Cardiac muscle cell (in vitro differentiated cells and primary cell): ENCODE data around the gene CHD3. TPM values are rescaled to one million over a fixed set of nuclear protein-coding genes. Genes with fewer than 3 reads are reported as not detected.
A peak's percentile ranks its signal among the peaks of the same experiment; 100 is the strongest.

Source experiments
- DNase-seq, 2 donors: peaks; one replicate each; pipeline versions ENCODE4 v3.0.0 to v3.0.0-alpha.2; 2010 to 2017; ENCODE audit warnings: low read depth in 1 of 2, low spot score in 1 of 2
- H3K27ac ChIP-seq: fragments of 200-600 bp; sonication (generic); 2 replicates; pipeline ENCODE4 v1.5.1; 2016
- H3K27me3 ChIP-seq: fragments of 200-600 bp; sonication (generic); 2 replicates; pipeline ENCODE4 v1.6.0; 2016; ENCODE audit warnings: control low read depth
- H3K36me3 ChIP-seq: fragments of 200-600 bp; sonication (generic); 2 replicates; pipeline ENCODE4 v1.5.1; 2016; ENCODE audit warnings: control low read depth
- H3K4me1 ChIP-seq: fragments of 200-600 bp; sonication (generic); 2 replicates; pipeline ENCODE4 v1.8.1; 2017; ENCODE audit warnings: low read depth, mild to moderate bottlenecking, mixed run types
- H3K4me3 ChIP-seq: fragments of 200-600 bp; sonication (generic); 2 replicates; pipeline ENCODE4 v1.5.1; 2016; ENCODE audit warnings: mild to moderate bottlenecking
- H3K9me3 ChIP-seq: fragments of 200-600 bp; sonication (generic); 2 replicates; pipeline ENCODE4 v1.5.1; 2017; ENCODE audit warnings: low read depth, mild to moderate bottlenecking, control low read depth
- polyA plus RNA-seq: library from polyadenylated mRNA; unstranded; fragments of >200 nt; fragmentation: Nextera tagmentation; extraction: Ambion mirVana; gene quantifications from 2 replicates; pipeline ENCODE4 v1.2.1, GENCODE V29; 2016
- total RNA-seq: library from RNA; depleted of rRNA; stranded (reverse); fragments of >200 nt; gene quantifications from 2 replicates; pipeline ENCODE4 v1.2.3, GENCODE V29; 2016
- TF ChIP-seq, protein P1 (sequence below): IDR thresholded peaks from 2 replicates; pipeline ENCODE4 v1.5.1; 2012; ENCODE audit warnings: low read depth, mild to moderate bottlenecking, low read length

Gene CHD3
- total and polyA plus RNA-seq, 2 experiments from 2014 or later, result 15.9 to 64.7 TPM

GRCh38 chr17:7841396-7841914 is 47.1 kb upstream of the CHD3 start:
- peaks cover 29% of the 10 kb centered on the region for H3K4me1 ChIP-seq
- H3K36me3 ChIP-seq, result peaks cover 12% of the 10 kb centered on the region
- DNase-seq, result peak; percentile 52 to 94
- H3K9me3 ChIP-seq, result no peaks in the 10 kb centered on the region
- TF ChIP-seq, protein P1, sequence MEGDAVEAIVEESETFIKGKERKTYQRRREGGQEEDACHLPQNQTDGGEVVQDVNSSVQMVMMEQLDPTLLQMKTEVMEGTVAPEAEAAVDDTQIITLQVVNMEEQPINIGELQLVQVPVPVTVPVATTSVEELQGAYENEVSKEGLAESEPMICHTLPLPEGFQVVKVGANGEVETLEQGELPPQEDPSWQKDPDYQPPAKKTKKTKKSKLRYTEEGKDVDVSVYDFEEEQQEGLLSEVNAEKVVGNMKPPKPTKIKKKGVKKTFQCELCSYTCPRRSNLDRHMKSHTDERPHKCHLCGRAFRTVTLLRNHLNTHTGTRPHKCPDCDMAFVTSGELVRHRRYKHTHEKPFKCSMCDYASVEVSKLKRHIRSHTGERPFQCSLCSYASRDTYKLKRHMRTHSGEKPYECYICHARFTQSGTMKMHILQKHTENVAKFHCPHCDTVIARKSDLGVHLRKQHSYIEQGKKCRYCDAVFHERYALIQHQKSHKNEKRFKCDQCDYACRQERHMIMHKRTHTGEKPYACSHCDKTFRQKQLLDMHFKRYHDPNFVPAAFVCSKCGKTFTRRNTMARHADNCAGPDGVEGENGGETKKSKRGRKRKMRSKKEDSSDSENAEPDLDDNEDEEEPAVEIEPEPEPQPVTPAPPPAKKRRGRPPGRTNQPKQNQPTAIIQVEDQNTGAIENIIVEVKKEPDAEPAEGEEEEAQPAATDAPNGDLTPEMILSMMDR, result no peak
- no peaks in the 10 kb centered on the region for H3K27me3 ChIP-seq
- peak overlapping the region; percentile 94 for H3K27ac ChIP-seq
- peak overlapping the region; percentile 40 for H3K4me3 ChIP-seq

DNA sequence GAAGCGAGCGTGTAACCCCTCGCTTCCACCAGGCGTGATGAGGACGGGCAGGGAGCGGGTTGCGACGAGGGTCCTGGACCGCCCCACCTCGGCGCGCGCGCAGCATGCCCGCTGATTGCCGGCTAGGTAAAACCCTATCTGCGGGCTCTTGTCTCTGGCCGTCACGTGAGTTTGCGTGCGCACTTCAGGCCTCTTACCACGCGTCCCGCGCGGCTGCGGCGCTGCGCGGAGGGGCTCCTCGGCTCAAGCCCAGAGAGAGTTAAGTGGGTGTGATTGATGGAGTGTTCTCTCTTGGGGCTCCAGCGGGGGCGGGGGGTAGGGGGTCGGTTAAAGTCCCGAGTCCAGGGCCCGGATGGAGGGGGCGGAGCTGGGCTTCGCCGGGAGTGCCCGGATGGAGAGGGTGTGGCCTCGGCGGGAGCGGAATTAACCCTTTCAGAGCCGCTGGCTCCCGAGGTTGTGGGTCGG is 46.6 kb upstream of the CHD3 start:
- peak; percentile 93 to 99 for DNase-seq
- Histone ChIP-seq H3K27ac (peak overlapping the region; percentile 94), H3K27me3 (no peaks in the 10 kb centered on the region)

GRCh38 chr17:7842380-7843256 is 46.0 kb upstream of the CHD3 start:
- H3K27me3 ChIP-seq, result no peaks in the 10 kb centered on the region
- peak overlapping the region; percentile 40 for H3K4me3 ChIP-seq
- peak; percentile 44 to 93 for DNase-seq
- H3K9me3 ChIP-seq, result no peaks in the 10 kb centered on the region
- TF ChIP-seq, protein P1, result no peak
- peaks cover 27% of the 10 kb centered on the region for H3K4me1 ChIP-seq
- H3K27ac ChIP-seq, result peak overlapping the region; percentile 74
- H3K36me3 ChIP-seq, result peaks cover 20% of the 10 kb centered on the region

More for the DNA sequence above, 46.6 kb upstream of the CHD3 start:
- H3K4me1 ChIP-seq, result peaks cover 29% of the 10 kb centered on the region
- peaks cover 15% of the 10 kb centered on the region for H3K36me3 ChIP-seq
- TF ChIP-seq, protein P1, result no peak
- H3K9me3 ChIP-seq, result no peaks in the 10 kb centered on the region
- peak overlapping the region; percentile 40 for H3K4me3 ChIP-seq

DNA sequence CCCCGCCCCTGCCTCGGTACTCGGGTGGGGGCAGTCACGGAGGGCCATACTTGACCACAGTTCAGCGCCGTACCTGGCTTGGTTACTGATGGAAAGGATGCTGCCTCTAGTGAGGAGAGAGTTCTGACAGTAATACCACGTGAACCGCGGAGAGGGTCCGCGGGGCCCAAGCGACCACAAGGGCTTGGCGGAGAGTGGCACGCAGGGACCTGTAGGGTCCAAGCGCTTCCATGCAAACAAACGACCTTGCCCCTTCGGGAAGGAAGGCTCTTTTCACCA is 45.4 kb upstream of the CHD3 start:
- peak overlapping the region; percentile 40 for H3K4me3 ChIP-seq
- no peak for DNase-seq
- H3K4me1 ChIP-seq, result peaks cover 26% of the 10 kb centered on the region
- no peaks in the 10 kb centered on the region for H3K9me3 ChIP-seq
- peak overlapping the region; percentile 74 for H3K27ac ChIP-seq
- peaks cover 22% of the 10 kb centered on the region for H3K36me3 ChIP-seq
- TF ChIP-seq, protein P1, result no peak
- H3K27me3 ChIP-seq, result no peaks in the 10 kb centered on the region

GRCh38 chr17:7843536-7844291 is 44.9 kb upstream of the CHD3 start:
- peaks cover 25% of the 10 kb centered on the region for H3K4me1 ChIP-seq
- TF ChIP-seq, protein P1, result no peak
- H3K4me3 ChIP-seq, result peak overlapping the region; percentile 40
- peak; percentile 91 to 92 for DNase-seq
- H3K9me3 ChIP-seq, result no peaks in the 10 kb centered on the region
- peak overlapping the region; percentile 74 for H3K27ac ChIP-seq
- no peaks in the 10 kb centered on the region for H3K27me3 ChIP-seq
- peaks cover 27% of the 10 kb centered on the region for H3K36me3 ChIP-seq
